ENCODE data around the gene RTN4IP1. TPM values are rescaled to one million over a fixed set of nuclear protein-coding genes. Genes with fewer than 3 reads are reported as not detected.

RTN4IP1 gene
- total and polyA plus RNA-seq, 2 of the 13 experiments (the other 11 are each of a cell fraction or from before 2014, with no cell fraction given), result 5.5 to 17.2 TPM

DNA sequence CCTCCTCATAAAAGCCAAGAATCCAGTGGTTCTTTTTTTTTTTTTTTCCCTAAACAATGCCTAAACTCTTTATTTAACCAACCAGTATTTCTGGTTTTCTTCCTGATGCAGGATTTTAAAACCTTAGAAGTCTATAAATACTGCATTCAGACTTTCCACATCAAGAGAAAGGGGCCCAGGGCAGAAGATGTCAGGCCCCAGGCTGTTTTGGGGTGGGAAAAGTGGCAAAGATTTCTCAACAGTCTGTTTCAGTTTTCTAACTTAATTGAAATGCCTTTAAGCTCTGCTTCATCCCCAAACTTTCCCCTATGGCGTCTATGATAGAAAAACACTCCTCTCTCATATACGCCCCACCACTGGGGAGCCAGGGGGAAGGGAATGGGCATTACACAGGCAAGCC, 33.2 kb upstream of the RTN4IP1 start (continued):
- TF ChIP-seq, protein P1, sequence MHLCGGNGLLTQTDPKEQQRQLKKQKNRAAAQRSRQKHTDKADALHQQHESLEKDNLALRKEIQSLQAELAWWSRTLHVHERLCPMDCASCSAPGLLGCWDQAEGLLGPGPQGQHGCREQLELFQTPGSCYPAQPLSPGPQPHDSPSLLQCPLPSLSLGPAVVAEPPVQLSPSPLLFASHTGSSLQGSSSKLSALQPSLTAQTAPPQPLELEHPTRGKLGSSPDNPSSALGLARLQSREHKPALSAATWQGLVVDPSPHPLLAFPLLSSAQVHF (CRISPR knock-in tag; IDR thresholded peaks at IDR 0.05), result no peak

- DNase-seq (ENCODE audit: low spot score) (no peak), ATAC-seq (no peak), FAIRE-seq (no peak)
- Histone ChIP-seq H3K4me1 (ENCODE audit: insufficient read depth, low read length) (no peaks in the 10 kb centered on the region), H3K4me3 (replicated peaks in 1 of 3; ENCODE audit: insufficient read depth in 1 of 3, low read depth in 2 of 3, low read length in 3 of 3) (no peak overlapping the region), H3K36me3 (replicated peaks in 1 of 2; ENCODE audit: control insufficient read depth in 1 of 2, insufficient read depth in 2 of 2, low read length in 2 of 2) (peaks cover 6 to 39% of the 10 kb centered on the region in 2 experiments), H3K27ac (ENCODE audit: extremely low read length, insufficient read depth, low read length) (no peak overlapping the region), H3K9me3 (ENCODE audit: low read length) (peaks cover 8% of the 10 kb centered on the region; the same call in 1 of the 2 replicates), H3K27me3 (ENCODE audit: control insufficient read depth in 1 of 2, insufficient read depth in 2 of 2, low read length in 2 of 2) (no peaks in the 10 kb centered on the region), H2AFZ (ENCODE audit: low read length) (no peak overlapping the region), H3K79me2 (ENCODE audit: insufficient read depth, low read length) (no peaks in the 10 kb centered on the region), H3K4me2 (ENCODE audit: low read depth, low read length) (no peak overlapping the region), H3K9ac (ENCODE audit: insufficient read depth, low read depth, low read length) (no peak overlapping the region), H4K20me1 (ENCODE audit: insufficient read depth, low read length) (no peaks in the 10 kb centered on the region)
- POLR2A ChIA-PET, result no interaction called here
- intact Hi-C loops (cut with micrococcal nuclease; ENCODE audit: unreplicated experiment), result no loop called here
- TF ChIP-seq ZFP37 (CRISPR knock-in tag; IDR thresholded peaks at IDR 0.05; ENCODE audit: borderline replicate concordance) (no peak), ZNF230 (CRISPR knock-in tag; IDR thresholded peaks at IDR 0.05) (no peak), PBX3 (CRISPR knock-in tag; IDR thresholded peaks at IDR 0.05; ENCODE audit: borderline replicate concordance) (no peak), PTBP1 (IDR thresholded peaks at IDR 0.05; ENCODE audit: low read depth, low read length, poor library complexity, severe bottlenecking) (no peak), NFIC (IDR thresholded peaks at IDR 0.05; ENCODE audit: low read length) (no peak), PRMT3 (CRISPR knock-in tag; IDR thresholded peaks at IDR 0.05; ENCODE audit: borderline replicate concordance, low read depth) (no peak), ZNF558 (CRISPR knock-in tag; IDR thresholded peaks at IDR 0.05; ENCODE audit: borderline replicate concordance) (no peak), ZNF180 (CRISPR knock-in tag; IDR thresholded peaks at IDR 0.05; ENCODE audit: borderline replicate concordance, low read depth) (no peak), RXRB (CRISPR knock-in tag; IDR thresholded peaks at IDR 0.05; ENCODE audit: borderline replicate concordance) (no peak), HIVEP1 (CRISPR knock-in tag; IDR thresholded peaks at IDR 0.05) (no peak), IKZF1 (IDR thresholded peaks at IDR 0.05) (no peak), ZFP62 (CRISPR knock-in tag; IDR thresholded peaks at IDR 0.05) (no peak)
- TF ChIP-seq, protein P2, sequence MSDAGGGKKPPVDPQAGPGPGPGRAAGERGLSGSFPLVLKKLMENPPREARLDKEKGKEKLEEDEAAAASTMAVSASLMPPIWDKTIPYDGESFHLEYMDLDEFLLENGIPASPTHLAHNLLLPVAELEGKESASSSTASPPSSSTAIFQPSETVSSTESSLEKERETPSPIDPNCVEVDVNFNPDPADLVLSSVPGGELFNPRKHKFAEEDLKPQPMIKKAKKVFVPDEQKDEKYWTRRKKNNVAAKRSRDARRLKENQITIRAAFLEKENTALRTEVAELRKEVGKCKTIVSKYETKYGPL (CRISPR knock-in tag; IDR thresholded peaks at IDR 0.05), result no peak
- BruUV-seq (replicated peaks), result no TSS peak
- CTCF ChIA-PET (ENCODE audit: low intra/inter-chr PET ratio, low total read pairs), result no interaction called here
- in situ Hi-C loops (cut with HindIII; ENCODE audit: extremely low pct_ligation_motif_present, low pct_unique_long_range_greater_than_20kb), result no loop called here
- WGBS (ENCODE audit: low lambda C conversion rate), result 96% methylated on average over 2 of the region's 2 CpGs
These were observed 30.6 kb upstream of the RTN4IP1 start for GRCh38 chr6:106659859-106660258.

Measured in HepG2 (cell line).